HG02571 (cell line): ENCODE measurements around the gene COLEC12.
"Not testable (repeated sequence)": the region's sequence is repeated elsewhere in the genome, so short reads cannot be mapped to it uniquely, and the experiment has no call there.

Experiments
- ATAC-seq: cut with Tn5 transposase; IDR thresholded peaks from one replicate; pipeline ENCODE4 v1.9.1; 2021; ENCODE audit warnings: mild to moderate bottlenecking, moderate library complexity; ENCODE audit not compliant: unreplicated experiment

COLEC12 gene

DNA sequence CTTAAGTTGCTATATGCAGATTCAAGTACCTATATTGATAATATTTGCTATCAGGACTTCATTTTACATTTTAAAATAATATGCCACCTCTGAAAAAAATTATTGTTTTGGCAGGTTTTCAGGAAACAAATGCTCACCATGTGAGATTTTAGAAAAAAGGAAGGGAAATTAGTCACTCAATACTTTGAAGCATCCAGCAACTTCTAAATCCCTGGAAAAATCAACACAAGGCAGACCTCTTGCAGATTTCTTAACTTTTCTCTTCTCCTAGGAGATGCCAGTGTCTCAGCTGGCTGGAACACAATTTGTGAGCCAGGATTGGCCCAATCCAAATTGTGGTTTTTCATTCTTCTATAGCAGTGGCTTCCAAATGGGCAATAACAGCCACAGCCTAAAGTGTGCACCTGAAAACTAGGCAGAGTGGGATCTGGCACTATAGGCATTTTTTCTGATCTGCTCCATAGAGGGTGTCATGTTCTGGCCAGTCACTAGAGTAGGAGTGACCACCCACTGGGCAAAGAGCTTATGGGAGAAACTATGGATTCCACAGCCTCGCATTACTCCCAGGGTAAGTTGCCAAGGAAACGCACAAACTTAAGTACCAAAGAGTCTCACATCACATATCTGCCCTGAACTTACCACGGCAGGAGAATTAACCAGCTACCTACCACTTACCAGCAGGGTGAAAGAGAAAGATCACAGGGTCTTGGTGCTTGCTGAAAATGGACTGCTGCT lies 204.6 kb downstream of the COLEC12 start:
- ATAC-seq, result no peak

DNA sequence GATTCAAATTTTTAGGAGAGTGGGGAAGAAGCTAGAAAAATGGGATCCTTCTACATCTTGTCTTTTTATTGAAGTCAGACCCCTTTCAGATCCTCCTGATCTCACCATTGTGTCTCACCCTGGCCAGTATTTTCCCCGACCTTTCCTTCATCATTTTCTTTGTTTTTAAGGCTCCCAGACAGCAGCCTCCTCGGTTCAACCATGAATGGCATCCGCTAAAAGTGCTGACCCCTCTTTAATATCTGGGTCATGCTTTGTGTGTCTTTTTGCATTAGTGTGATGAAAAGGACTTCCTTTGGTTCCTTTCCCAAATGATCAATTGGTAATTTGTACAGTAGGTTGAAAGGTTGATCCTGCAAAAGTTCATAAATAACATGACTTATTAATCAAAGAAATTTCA lies 205.9 kb downstream of the COLEC12 start:
- ATAC-seq, result no peak

DNA sequence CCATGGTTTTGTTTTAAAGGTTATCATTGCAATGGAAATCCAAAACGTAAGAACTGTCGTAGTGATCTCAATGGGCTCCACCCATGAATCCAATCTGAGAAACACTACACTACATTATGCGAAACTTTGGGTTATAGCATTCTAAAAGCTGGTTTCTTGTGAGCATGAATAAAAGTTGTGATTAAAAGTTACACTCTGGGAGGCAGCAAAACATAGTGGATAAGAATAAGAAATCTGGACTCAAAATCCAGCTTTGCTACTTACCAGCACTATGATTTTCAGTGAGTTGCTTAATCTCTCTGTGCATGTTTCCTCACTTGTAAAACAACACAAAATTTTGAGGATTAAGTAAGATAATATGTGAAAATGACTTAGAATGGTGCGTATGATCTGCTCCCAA lies 207.0 kb downstream of the COLEC12 start:
- no peak for ATAC-seq

DNA sequence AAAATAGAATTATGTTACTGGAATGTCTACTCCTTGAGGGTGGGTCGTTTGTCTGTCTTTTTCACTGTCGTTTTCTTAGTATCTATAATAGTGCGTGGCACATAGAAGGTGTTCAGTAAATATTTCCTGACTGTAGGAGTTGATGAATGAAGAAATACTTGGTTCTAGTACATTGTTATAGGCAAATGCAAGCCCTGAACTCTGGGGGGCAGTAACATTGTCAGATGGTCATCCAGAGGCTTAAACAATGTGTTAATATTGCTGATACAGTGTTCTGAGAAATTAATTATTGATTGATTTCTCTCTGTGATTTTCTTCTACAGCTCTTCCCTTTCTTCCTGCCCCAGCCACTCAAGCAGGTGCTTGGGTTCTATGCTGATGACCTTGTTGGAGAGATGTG lies 208.2 kb downstream of the COLEC12 start:
- ATAC-seq, result no peak

DNA sequence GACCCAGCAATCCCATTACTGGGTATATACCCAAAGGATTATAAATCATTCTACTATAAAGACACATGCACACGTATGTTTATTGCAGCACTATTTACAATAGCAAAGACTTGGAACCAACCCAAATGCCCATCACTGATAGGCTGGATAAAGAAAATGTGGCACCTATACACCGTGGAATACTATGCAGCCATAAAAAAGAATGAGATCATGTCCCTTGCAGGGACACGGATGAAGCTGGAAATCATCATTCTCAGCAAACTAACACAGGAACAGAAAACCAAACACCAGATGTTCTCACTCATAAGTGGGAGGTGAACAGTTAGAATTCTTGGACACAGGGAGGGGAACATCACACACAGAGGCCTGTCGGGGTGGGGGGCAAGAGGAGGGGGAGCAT lies 210.5 kb downstream of the COLEC12 start:
- not testable (repeated sequence) for ATAC-seq

DNA sequence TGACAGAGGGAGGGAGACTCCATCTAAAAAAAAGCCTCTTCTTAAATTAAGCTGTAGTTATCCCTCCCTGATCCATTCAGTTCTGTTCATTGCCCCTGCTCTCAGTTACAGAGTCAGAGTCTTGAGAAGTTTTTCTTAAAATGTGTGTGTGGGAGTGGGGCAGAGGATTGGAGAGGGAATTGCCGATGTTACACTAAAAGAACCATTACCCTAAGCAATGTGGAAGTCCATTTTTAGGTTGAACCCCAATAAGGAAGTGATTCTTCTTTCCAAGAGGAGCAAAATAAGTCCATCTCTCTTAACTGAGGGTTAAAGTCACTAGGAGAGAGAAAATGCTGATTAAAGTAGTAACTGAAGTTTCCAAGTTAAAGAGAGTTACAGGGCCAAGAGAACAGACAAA lies 211.5 kb downstream of the COLEC12 start:
- no peak for ATAC-seq

DNA sequence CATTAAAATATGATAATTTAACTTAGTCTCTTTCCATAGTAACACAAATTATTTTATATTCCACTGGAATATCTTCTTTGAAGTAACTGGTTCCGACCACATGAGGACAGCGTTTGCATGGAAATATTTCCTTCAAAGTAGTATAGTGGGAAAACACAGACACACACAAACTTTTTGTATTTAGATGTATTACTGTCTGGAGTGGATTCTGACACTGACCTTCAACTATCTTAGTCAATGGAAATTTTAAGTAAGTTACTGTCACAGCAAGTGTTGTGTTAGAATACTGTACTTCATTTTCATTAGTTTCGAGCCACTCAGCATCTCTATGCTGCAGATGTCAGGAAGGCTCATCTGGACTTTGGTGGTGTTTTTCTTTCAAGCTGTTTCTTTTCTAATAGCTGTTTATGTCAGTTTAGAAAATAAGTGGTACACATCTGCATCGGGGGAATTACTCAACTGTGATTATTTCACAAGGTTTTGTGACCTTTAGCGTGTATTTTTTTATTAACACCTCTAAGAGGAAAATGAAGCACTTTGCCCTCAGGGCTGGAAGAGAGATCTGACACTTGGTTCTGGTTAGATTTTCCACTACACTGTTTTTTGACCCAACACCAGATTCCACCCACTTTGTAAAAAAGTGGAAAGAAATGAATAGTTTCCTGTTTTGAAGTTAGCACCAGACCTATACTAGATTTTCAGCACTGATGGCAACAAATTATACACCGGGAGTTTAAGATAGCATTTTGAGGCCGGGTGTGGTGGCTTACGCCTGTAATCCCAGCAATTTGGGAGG lies 213.8 kb downstream of the COLEC12 start:
- no peak for ATAC-seq

DNA sequence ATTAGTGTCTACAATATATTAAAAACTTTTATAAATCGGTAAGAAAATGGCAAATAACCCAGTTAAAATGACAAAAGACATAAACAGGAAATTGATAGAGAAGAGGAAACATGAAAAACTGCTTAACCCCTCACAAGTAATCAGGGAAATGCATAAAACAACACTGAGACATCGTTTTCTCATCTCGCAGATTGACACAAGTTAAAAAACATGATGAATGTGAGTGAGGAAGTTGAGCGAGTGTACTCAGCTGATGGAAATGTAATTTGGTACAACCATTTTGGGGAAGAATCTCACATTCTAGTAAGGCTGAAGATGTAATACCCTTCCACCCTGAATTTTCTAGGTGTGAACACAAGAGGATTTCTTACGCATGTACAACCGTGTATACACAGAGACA lies 214.7 kb downstream of the COLEC12 start:
- ATAC-seq, result no peak

DNA sequence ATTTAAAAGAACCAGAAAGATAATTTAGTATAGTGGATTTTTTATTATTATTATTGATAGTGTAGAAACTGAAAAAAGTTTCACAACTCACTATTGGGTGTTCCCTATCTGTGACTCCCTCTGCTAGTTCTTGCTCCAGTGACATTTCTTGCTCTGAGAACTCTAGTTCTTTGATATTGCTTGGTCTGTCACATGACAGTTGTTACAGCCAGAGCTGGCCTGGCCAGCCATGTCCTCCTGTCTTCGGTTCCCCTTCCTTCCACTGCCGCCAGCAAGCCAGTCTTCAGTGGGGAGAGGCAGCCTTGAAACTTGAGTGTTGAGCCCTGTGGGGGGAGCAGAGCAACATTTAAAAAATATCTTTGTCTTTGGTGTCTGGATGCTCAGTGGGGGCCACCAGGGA lies 225.0 kb downstream of the COLEC12 start:
- ATAC-seq, result no peak

DNA sequence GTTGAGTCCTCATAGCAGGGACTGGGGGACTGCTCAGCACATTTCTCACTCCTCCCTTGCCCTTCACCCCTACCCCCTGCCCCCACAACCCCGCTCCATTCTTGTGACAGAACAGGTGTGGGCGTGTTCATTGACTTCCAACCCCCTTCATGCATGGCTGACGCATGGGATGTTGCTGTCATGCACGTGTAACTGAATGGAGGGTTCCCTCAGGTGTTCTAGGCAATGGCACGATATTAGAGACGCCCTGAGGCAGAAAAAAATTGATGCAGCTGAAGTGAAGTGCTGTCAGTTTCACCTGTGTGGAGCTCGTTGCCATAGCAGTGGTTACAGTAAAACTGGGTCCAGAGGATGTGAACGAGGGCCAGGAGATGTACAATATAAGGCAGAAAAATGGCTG lies 226.2 kb downstream of the COLEC12 start:
- ATAC-seq, result no peak

DNA sequence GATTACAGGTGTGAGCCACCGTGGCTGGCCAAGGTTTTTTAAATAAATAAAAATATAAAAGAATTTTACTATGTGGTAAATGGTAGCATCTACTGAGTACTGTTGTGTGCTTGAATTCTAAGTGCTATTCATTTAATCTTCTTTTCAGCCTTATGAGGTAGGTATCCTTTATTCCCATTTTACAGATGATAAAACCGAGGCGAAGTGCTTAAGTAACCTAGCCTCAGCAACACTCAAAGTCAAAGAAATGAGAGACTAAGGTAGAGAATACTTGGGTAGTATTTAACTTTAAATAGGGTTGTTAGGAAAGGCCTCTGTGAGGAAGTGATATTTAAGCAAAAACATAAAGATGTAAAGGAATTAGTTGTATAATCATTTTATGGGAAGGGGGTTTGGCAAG lies 227.0 kb downstream of the COLEC12 start:
- ATAC-seq, result no peak

DNA sequence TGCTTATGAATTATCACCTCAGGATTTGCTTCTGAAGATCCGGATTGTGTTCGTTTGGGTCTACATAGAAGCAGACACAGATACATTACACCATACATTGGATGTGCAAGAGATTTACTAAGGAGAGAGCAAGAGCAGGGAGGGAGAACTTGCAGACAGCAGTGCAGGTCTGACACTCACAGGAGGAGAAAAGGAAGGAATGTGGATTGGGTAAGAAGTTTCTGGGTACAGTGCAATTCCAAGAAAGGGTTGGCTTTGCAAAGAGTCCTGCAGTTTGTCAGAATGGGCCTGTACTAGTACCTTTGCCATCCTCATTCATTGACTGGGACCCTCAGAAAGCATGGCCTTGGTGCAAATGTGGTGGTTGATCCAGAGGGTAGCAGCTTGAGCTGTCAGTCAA lies 227.9 kb downstream of the COLEC12 start:
- ATAC-seq, result no peak

DNA sequence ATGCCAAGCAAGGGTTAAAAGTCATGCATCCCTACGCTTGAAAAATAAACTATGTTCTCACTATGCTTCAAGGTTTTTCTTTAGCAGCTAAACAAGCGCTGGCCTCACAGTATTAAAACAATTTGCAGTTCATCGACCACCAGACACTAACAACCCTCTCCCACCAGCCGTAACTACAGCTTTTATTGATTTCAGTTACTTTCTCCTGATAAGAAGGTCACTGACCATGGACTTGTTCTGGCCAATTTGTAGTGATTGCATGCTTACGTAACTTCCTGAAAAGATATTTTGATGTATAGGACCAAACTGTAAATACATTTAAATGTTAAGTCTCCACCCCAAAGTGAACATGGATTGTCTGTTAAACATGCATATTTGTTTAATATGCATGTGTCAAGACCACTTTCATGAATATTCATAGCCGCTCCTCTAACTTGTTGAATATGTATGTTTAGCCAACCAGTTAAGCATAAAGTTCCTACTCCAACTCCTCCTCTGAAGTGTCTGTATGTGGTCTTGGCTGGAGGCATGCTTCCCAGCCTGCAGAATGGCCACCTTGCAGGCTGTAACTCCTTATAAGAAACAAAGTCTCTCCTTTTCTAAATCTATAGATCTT lies 230.9 kb downstream of the COLEC12 start:
- no peak for ATAC-seq

DNA sequence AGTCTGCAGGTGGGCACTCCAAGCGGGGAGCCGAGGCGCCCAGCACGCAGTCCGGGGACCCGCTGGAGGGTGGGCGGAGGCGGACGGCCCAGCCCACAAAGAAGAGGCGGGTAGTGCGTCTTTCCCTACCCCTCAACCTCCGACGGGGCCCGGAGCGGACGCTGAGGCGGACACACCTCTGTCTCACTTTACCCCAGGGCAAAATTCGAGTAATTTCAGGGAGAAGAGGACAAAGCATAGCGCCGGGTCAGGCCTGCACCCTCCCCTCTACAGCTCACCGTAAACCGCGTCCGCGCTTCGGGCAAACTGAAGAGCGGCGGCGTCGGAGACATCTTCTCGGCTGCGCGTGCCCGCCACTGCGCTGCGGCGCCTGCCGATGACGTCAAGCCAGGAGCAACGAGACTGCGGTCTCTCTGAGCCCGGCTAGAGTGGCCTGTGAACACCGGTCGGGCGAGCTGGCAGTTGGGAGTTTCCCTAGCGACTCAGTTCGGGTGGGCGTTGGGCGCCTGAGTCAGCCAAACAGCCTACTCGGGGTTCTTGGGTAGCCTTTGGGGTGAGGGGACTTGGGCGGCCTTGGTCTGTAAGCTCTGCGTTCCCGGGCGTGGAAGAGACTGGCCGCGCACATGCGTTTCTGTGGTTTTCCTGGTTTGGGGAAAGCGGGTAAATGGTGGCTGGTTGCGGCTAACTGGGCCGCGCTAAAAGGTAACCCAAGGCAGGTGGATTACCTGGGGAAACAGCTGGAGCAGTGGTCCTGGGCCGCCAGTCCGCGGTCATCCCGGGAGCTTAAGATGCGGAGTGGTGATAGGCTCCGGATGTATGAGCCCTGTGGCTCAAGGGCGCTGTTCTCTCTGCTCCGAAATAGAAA lies 232.6 kb downstream of the COLEC12 start, which contains the start of gene THOC1:
THOC1 (minus strand) TSS at position 360 of the 865 bp plus-strand sequence; CDS start at position 332, 28 bp downstream.
- peak; percentile 92 for ATAC-seq

DNA sequence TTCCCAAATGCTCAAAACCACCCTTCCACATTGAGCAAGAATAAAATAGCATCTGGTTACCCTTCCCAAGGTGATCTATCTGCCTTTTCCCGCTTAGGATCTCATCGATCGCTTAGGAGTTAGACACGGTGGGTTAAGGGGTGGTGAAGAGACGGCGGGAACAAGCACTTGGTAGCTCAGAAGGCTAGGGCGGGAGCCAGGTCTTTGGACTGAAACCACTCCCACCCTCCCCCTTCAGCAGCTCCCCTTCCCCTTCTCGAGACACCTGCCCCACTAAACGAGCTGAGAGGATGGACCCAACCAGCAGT lies 233.2 kb downstream of the COLEC12 start:
- no peak for ATAC-seq
